Muscle of arm (tissue), 12 donors: ENCODE data around the gene IL20RA. TPM values are rescaled to one million over a fixed set of nuclear protein-coding genes. Genes with fewer than 3 reads are reported as not detected.

Source experiments
- DNase-seq: peaks from one replicate; pipeline ENCODE4 v3.0.0-alpha.2; 2013
- polyA plus RNA-seq, 12 donors: library from polyadenylated mRNA; unstranded; fragments of 120-200 nt; gene quantifications; one replicate each; pipeline ENCODE4 v1.2.1, GENCODE V29; 2013; ENCODE audit not compliant: insufficient read length in 12 of 12

Gene IL20RA
- polyA plus RNA-seq, 12 donors: 8.1 to 35.8 (median 31.0) TPM; not detected in 1

DNA sequence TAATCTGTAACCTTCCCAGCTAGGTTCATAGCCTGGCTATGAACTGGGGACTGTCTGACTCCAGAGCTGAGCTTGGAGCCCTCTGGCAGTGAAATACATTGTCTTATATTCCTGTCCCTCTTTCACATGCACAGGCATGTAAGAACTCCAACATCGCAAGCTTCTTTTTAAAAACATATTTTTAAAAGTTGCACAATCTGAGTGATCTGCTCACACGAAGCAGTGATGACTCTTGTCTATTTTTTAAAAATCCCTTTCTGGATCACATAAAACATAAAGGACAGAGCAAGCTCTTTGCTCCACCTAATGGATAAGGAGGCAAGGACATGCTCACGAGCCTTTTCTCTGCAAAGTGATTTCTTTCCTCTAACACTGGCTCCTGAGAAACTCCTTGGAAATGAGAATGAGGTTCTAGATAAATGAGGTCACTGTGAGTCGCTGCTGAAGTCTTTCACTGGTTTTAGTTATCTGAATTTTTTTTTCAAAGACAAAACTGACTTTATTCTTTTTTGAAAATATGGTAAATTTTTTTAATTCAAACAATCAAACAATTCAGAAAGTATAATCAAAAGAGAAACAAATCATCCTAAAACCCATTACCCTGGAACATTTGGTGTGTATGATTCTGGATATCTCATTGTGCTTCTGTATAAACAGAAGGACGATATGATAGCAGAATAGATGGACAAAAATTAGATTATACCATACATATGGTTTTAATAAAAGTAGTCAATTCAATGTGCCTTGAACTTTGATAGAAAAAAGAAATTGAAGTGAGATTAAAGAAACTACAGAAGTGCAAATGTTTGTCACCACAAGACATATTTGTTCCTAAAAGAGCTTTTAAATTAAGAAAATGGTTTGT lies 30.8 kb downstream of the IL20RA start:
- DNase-seq: peak; percentile 32

DNA sequence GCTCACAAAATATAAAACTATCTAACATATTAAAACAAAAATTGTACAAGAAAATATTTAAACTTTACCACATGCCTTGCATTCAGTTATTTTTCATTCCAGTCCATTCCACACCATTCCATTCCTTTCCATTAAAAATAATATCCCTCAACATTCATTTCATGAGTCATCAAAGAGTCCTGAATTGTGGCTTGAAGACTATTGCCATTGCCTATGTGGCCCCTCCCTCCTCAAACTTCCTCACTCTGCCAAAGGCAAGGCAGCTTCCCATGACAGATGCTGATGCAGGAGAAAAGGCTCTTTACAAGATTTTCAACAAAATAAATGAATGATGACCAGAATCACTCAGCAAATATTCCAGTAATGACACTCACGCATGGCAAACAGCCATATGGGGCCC lies 31.7 kb downstream of the IL20RA start:
- DNase-seq: no peak

DNA sequence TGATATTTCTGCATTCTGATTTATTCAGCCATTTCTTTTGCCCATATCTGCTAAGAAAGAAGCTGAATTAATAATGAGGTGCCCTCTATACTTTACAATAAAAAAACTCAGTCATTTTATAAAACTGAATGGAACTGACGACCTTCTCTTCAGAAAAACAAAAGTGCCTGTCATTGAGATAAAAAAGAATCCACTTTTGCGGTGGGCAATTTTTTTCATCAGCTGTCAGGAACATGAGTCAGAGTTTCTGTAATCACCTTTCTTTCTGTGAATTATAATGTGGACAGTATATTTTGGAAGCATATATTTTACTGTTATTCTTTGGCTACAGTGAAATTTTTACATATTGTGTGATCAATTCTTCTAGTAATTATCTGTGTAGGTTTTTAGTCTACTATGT lies 33.4 kb downstream of the IL20RA start:
- DNase-seq: no peak

DNA sequence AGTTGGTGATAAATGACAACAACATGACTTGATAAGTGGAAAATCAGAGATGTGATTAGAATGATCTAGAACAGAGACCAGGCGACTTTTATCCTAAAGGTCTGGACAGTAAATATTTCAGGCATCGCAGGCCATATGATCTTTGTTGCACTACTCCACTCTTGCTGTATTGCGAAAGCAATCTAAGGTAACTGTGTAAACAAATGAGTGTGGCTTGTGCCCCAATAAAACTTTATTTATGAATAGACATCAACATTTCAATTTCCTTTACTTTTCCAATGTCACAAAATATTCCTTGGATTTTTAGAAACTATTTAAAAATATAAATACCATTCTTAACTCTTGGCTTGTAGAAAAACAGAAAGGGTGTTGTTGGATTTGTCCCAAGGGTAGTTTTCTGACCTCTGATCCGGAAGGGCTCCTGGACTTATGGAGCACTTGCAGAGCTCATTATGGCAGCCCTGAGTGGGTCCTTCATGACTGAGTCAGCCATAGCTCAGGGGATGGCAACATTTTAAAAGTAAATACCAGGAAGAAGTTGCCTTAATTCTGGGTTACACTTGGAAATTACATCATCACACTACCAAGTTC lies 34.5 kb downstream of the IL20RA start:
- no peak for DNase-seq

DNA sequence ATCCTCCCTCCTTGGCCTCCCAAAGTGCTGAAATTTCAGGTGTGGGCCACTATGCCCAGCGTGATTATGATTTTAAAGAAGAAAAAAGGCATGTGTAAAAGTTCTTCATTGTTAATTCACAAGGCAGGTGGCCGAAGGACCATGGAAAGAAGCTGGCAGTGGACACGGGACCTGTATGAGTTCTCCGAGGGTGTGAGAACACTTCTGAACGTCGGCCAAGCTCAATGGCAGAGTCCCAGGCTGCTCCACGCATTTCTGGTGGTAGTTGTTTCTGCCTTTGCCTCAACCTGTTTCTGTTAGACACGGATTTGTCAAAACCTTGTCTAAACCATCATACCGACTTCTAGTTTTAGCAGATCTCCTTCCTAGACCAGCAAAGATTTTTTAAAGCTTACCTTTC lies 36.6 kb downstream of the IL20RA start:
- DNase-seq: no peak

DNA sequence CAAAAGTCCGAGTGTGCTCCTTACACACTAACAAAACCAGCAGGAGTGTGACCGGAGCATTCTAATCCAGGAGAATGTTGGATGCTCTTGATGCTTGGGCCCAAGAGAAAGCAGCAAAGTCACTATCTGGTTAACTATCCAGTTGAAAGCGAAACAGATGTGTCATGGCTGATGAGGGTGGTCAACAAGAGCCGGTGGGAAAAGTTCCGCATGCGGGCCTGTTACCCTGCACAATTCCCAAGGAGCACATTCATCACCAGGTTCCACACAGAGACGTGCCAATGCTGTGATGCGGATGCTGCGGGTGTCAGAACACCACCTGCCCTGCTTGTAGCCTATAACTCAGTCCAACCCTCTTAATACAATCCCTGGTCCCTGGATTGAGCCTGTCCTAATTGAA lies 38.7 kb downstream of the IL20RA start:
- no peak for DNase-seq

DNA sequence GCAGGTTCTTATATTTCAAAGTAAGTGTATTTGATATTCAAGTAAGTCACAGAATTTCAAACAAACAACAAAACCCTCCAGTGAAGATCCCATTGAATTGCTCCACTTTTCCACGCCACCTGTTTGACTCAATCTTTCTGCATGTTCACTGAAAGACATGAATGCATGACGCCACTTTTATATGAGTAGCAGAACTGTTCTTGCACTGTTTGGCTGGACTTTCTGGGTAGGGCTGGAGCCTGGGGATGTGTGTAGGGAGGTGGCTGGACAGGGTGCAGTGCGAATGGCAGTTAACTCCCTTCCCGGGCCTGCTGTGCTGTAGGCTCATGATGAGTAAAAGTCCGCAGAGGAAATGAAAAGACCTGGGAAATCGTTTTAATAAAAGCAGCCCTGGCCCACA lies 39.7 kb downstream of the IL20RA start:
- DNase-seq: no peak

DNA sequence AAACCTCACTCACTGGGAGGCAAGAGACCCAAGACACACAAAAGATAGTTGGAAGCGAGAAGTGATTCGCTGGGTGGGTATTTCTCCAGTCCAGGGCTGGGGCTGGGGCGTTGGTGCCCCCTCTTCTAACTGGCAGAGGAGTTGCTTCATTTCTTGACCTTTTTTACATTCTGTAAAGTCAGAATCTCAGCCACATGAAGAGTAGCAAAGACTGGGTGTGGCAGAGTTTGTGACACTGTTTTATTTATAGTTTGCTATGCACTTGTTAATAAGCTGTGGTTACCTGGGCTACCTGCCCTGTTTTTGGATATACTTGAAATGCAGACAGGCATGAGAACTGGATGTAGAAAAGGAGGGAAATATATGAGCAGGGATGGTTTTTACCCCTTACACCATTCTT lies 42.3 kb downstream of the IL20RA start:
- no peak for DNase-seq

DNA sequence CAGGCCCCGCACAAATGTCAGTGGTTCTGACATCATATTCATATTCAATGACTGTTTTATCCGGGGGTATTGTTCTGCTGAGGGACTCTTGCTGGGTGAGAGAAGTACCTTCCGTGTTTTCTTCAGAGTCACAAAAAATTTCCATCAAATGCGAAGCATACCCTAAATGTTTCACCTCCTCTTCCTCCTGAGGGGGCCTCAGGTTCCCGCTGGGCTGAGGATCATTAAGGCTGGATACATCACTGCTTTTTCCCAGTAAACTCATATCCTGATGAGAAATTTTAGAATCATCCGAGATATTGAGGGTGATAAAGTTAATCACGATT lies 42.8 kb downstream of the IL20RA start:
- no peak for DNase-seq

DNA sequence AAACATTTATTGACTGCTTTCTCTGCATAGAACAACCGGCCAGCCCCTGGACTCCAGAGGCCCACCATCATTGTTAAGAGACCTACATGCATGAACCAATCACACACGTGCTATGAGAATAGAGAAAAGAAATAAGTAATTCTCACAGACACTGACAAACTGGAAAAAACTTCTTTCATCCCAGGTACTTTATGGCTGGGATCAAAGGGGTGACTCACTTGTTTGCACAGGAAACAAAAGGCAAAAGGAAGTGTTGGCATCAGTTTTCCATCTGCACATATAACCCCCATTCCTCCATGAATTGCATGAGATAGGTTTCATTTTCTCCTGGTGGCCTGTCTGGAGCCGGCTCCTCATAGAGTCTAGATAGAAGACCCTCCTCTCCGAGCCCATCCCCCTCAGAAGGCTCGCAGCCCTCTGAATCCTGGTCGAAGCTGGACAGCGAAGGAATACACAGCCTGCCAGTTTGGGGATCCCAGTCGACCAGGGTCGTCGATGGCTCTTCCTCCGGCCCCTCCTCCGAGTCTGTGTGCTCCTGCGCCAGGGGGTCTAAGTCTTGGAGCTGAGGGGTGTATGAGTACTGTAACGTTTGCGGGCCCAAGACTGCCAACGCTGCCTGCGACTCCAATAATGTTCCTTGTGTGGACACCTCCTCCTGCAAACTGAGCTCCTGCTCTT lies 43.3 kb downstream of the IL20RA start:
- no peak for DNase-seq

DNA sequence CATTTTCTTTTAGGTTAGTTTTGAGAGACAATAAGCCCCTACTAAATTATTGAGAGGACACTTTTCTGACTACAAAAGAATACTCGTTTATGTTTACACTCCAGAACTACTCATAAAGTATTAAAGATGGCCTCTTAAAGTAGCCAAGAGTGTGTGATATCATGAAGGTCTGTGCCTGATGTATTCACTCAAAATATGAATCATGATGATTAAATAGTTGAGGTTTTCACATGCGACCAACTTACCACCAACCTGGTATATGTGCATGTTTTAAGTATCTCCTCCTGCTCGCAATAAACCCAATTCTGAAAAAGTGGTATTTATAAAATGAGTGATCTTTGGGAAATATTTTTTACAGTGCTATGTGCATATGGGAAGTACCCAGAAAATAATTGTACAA lies 43.9 kb downstream of the IL20RA start:
- no peak for DNase-seq

DNA sequence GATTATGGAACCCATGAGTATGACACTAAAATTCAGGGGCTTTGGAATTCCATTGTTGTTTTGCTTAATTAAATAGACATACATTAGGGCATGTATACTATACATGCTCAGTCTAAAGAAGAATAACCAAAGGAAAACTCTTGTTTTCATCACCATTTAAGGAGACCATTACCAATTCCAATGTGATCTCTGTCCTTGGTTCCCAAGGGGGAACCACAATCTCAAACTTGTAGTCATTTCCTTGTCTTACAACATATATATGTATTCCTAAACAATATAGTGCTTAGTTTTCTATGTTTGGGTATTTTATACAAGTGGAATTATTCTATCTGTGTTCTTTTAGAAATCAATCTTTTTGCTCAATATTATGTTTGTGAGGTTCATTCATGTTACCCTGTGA lies 49.2 kb downstream of the IL20RA start:
- DNase-seq: no peak

DNA sequence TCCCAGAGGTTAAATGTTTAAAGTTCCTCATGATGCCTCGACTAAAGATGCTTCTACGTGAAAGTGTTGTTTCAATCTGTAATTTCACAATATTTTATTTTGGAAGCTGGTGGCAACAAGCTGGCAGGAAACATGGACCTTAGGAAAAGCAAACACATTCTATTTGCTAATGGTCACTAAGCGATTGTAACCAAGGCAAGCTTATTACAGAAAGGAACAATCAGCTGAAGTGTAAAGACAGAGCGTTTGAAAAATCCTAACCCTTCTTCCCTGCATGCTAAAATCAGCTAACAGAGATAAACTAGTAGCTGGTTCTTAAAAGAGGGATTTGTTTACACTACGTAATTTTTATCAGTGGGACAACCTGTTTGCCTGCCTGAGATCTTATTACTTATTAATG lies 50.0 kb downstream of the IL20RA start:
- no peak for DNase-seq

DNA sequence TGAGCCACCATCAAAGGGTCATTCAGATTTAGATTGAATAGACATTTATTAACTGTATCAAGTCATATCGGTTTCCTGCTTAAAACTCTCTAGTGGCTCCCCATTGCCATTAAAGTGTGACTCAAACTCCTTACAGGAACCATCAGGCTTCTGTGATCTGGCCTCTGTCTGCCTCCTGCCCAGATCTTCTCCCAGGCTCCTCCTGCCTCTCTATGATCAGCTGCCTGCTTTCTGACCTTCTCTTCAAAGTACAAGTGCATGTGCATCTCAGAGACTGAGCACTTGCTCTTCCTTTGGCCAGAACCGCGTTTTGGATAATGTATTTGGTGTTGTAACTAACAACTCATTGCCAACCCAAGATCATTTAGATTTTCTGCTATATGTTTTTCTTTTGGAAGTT lies 52.7 kb downstream of the IL20RA start:
- no peak for DNase-seq

DNA sequence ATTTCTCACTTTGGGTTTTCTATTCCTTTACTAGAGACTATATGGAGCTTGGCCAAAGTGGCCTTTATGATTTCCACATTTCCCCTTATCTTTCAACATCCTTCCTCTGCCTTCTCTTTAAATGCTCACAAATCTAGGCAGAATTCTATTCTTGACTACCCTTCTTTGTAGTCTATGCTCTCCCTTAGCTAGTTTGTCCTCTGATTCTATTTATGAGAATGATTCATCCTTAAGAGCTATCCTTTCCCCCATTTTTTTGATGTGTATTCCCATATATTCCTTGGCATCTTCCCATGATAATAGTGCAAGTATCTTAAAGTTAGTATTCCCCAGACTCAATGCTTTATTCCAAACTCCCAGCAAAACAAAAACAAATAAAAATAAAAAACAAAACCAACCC lies 53.1 kb downstream of the IL20RA start:
- no peak for DNase-seq

DNA sequence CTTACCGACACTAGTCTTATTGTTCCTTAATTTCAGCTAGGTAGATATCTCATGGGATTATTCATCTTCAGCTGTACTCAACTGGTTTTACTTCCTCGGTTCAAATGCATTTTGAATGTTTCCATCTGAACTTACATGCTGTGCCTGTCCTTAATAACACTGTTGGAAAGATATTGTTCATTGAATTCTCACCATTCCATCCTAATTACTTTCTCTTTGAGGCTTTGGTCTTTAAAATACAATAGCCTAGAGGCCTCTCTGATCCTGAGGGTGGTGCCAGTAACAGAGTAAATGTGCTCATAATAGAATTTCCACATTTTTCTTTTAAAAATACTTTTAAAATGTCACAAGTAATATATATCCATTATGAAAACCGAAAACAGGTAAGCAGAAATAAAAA lies 54.0 kb downstream of the IL20RA start:
- DNase-seq: no peak

DNA sequence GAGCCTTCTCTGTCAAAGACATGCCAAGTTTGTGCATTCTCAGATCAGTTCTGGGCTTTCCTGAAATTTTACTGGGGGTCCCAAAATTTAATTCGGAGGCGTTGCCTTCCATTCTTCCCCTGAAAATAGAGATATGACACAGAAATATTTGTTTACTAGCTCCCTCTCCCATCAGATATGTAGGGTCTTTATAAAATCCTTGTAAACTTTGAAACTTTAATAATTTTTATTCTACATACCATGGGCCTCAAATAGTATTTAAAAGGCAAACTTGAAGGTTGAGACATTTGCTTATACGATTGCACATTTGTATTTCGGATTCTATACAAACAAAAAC lies 54.6 kb downstream of the IL20RA start:
- DNase-seq: no peak

DNA sequence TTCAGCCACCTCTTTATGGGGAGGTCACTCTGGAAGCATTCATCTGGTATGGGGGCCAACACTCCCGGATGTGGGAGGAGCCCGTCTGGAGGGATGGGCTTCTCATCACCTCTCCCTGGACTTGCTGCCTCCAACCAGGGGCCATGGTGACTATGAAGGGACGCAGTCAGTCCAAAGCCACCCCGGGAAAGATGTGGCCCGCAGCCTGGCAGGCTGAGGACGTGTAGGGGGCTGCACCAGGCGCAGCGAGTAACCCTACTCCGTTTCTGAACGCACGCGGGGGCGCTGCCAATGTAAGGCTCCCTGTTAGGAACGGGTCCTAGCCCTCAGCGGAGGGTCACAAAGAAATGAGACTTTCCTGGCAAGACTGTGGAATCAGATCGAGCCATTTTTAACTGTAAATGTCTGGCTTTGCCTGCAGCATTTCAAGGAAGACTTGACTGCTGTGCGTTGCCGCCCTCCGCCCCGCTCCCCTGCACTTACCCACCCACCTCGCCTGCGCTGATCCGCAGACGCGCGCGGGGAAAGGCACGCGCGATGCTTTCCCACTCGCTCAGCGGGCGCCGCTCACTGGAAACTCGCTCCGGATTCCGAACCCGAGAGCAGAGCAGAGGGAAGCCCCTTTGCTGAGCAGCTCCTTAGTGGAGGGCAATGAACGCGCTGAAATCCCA lies 55.1 kb downstream of the IL20RA start:
- DNase-seq: peak; percentile 38

DNA sequence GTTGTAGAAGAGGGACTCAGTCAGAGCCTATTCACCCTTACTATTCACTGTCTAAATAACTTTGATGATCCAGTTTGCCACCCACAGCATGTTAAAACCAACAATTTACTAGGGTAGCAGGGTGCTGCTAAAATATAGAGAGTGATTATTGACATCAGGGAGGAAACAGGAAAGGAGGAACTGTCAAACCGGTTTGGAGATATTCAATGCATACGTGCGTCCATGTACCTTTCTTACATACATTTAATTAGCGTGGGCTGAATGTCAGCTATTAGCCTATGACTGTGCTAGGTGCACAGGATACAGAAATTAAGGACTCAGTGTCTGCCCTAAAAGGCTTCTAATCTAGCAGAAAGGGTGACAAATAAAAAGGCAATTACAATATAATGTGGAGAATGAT lies 57.2 kb downstream of the IL20RA start:
- DNase-seq: no peak

DNA sequence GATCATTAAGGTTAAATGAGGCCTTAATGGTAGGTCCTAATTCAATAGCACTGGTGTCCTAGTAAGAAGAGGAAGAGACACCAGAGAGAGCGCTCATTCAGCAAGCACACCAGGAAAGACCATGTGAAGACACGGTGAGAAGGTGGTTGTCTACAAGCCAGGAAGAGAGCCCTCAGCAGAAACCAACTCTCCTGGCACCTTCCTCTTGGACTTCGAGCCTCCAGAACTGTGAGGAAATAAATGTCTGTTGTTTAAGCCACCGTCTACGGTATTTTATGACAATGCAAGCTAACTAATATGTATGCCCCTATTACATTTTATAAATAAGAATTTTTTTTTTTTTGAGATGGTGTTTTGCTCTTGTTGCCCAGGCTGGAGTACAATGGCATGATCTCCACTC lies 59.3 kb downstream of the IL20RA start:
- no peak for DNase-seq

DNA sequence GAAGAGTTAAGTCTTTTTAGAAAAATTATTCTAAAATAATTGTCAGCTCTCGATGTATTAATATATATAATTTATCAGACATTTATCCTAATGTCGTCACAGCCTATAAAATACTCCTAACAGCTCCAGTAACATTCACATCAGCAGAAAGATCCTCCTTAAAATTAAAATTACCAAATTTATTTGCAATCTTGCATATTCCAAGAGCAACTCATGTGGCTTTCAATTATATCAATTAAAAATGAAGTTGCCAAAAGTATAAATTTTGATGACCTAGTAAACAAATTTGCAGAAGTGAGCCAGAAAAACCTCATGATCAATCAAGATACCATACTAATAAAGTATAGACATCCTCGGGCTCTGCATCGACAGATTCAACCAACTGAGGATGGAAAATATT lies 60.2 kb downstream of the IL20RA start:
- no peak for DNase-seq

DNA sequence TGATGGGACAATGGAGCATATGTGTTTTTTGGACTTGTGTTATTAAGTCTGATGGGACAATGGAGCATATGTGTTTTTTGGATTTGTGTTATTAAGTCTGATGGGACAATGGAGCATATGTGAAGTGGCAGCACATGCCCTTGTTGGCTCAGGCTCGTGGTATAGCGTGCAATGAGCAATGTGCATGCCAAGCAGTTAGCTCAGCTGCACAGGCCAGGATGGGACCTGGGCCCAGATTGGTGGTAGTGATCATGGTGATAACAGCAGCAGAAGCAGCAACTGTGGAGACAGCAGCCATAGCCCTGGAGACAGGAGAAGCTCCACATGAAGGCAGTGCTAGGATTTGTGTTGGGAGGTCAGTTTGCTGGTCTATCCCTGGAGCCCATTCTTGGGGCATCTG lies 61.1 kb downstream of the IL20RA start:
- no peak for DNase-seq

DNA sequence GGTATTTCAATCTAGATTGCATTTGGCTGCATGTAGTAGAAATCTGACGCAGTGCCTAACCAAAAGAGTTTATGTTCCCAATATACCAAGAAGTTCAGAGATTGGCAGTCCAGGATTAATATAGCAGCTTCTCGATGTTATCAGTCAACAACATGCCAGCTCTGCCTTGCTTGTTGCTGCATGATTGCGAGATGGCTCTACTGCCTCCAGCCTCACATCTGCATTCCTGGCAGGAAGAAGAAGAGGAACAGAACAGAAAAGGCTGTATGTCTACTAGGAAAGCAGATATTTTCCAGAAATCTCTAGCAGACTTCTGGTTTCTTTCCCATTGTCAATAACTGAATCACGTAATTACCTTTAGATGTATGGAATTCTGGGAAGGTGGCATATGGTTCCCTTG lies 61.8 kb downstream of the IL20RA start:
- no peak for DNase-seq
